Ovary (tissue), 3 donors: Measurements from ENCODE around the gene PTPRN.

Experiments
- EP300 ChIP-seq: sonication (generic); formaldehyde crosslinking; IDR thresholded peaks from one replicate; pipeline ENCODE4 v1.6.1; 2017; ENCODE audit warnings: antibody characterized with exemption
- POLR2A ChIP-seq: fragments of 450-650 bp; IDR thresholded peaks from one replicate; pipeline ENCODE4 v1.6.1; 2017; ENCODE audit warnings: antibody characterized with exemption, mild to moderate bottlenecking, moderate library complexity
- TF ChIP-seq, protein P1 (sequence below), 3 donors: fragments of 450-650 bp in 2 of 3; fragments of 200-600 bp in 1 of 3; IDR thresholded peaks; one replicate each; pipeline versions ENCODE4 v1.5.1 to v1.8.0; 2016 to 2022; ENCODE audit warnings: antibody characterized with exemption in 3 of 3, mild to moderate bottlenecking in 1 of 3
- donor health status: DM: no; HTN: no; CAD: no.

DNA sequence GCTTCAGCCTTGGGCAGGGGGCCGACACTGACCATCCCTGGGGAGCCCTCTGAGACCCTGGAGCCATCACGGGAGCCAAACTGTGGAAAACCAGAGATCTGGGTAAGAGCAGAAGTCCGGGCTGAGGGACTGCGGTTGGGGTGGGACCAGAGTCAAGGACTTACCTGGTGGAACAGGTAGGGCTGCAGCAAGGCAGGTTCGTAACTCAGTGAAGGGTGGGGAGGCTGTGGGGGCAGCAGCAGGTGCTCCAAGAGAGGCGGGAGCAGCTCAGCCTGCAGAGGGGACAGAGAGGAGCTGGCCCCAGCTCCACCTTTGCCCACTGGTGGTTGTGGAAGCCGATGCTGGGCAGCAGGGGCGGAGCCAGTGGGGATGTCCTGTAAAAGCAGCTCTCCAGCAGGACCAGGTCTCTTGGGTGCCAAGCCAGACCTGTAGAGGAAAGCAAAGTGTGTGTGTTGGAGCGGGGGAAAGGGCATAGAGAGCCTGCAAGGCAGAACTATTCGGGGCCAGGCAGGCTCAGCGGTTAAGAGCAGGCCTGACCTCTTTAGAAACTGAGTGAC is 6.7 kb downstream of the PTPRN start:
- TF ChIP-seq POLR2A (no peak), EP300 (no peak)
- TF ChIP-seq, protein P1, sequence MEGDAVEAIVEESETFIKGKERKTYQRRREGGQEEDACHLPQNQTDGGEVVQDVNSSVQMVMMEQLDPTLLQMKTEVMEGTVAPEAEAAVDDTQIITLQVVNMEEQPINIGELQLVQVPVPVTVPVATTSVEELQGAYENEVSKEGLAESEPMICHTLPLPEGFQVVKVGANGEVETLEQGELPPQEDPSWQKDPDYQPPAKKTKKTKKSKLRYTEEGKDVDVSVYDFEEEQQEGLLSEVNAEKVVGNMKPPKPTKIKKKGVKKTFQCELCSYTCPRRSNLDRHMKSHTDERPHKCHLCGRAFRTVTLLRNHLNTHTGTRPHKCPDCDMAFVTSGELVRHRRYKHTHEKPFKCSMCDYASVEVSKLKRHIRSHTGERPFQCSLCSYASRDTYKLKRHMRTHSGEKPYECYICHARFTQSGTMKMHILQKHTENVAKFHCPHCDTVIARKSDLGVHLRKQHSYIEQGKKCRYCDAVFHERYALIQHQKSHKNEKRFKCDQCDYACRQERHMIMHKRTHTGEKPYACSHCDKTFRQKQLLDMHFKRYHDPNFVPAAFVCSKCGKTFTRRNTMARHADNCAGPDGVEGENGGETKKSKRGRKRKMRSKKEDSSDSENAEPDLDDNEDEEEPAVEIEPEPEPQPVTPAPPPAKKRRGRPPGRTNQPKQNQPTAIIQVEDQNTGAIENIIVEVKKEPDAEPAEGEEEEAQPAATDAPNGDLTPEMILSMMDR (IDR thresholded peaks at IDR 0.05) = no peak
